HG03460 (cell line): ENCODE data around the gene GARNL3.

ENCODE experiments used
- ATAC-seq: cut with Tn5 transposase; IDR thresholded peaks from one replicate; pipeline ENCODE4 v1.9.1; 2021; ENCODE audit not compliant: unreplicated experiment

GARNL3 gene

DNA sequence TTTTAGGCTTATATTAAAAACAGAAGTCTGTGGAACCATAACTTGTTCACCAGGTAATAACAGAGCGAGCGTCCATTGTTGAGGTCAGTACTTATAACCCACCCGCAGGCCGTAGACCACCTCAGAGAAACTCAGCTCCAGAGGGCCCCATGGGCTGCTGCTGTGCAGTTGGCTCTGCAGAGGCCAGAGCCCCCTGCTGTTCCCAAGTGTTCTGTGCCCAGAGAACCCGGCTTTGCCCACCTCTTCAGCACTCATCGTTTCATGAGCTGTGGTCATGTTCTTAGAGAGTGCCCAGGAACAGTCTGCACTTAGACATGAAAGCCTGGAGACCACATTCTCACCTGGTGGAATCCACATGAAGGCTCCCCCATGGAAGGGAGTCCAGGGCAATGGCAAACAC lies 82.0 kb downstream of the GARNL3 start:
- ATAC-seq = no peak

DNA sequence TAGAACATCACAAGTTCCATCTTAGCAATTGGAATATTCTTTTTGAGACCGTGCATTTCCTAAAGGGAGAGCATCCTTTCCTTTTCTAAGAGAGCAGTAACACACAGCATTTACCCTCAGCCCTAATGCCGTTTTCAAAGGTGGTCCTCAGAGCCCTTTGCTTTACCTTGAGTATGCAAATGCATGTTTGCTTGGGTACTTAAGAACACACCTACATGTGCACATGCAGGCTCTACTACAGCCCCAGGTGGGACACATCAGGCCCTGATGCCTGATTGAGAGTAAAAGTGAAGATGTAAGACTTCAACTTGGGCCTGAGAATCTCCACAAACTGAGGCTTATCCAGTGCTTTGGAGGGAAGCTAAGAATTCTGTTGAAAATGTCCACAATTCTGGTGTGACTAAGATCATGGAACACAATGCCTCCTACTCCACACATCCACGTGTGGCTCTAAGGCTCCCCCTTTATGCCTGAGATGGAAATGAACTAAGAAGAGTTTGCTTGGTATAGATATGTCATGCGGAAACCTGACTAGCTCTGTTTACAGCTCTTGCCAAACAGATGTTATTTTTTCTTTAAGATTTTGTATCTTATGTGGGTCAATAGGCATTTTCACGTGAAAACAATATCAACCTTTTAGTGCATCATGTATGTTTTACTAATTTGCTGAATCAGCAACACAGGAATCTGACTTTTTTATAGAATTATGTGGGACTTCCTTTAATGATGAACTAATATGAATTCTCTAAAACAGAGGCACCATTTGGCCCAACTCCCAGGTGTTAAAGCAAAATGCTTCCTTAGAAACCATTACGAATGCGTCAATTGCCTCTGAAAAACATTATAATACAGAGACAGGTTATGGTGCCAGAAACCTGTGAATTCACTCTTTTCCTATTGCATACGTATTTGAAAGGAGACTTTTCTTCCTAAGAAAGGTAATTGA lies 83.5 kb downstream of the GARNL3 start:
- ATAC-seq = no peak

DNA sequence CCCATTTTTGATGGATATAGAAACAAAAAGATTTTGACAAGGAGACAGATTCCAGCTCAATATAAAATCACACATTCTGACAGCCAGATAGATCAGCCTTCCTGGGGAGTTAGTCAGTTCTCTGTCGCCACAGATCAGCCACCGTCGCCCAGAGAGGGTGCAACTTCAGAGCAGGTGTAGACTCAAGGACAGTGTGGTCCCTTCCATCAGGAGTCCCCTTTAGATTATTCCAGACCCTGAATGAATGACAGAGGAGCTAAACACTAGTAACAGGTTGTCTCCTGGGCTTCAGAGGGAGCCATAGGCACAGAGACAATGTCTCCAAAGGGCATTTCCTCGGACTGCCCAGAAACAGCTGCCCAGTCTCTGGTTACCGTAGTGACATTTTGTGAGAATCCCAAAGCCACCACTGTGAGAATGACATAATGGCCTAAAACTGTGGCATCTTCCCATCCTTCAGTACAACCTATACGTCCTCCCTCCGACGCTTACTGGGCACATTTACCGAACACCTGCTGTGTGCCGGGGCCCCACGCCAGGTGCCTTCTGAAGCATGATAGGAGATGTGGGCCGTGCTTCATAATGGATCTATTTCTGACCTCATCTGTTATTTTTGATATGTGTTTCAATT lies 85.0 kb downstream of the GARNL3 start:
- no peak for ATAC-seq

DNA sequence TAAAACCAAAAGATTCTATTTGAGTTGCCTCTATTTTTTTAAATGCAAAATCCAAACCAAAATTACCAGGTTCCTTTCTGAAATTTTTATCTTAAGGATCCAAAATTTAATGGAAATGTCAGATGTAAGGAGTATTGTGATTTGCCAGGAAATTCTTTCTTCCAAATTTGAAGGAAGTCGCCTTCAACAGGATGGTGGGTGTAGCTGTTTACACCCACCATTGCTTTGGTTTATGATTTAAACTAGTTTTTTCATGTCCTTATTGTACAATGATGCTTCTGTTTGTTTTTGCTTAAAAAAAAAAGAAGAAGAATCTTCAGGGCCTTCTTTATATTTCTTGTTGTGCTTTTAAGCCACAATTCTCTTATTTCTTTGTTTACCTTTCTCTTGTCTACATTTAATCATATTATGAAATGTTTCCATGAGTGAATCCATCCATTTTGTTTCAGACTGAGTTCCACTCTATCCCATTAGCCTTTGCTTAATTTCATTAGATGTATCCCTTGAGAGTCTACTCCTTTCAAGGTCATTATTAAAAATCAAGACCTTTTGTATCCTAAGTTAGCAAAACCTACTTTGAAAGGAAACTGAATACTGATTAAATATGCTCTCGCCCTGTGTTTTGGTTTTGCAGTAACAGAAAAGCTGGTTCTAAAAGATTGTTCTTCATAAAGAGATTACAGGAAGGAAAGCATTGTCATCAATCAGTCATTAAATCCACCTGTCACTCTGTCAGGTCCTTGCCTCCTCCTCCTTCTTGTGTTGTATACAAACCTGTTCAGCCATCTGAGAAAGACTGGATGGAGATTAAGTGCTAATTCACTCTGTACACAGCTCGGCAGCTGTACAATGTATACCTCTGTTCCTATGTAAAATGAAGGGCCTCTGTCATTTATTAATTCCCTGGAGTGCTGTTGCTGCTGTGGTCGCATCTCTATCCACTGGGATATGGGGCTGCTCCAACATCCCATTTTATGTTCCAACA lies 86.9 kb downstream of the GARNL3 start:
- no peak for ATAC-seq

DNA sequence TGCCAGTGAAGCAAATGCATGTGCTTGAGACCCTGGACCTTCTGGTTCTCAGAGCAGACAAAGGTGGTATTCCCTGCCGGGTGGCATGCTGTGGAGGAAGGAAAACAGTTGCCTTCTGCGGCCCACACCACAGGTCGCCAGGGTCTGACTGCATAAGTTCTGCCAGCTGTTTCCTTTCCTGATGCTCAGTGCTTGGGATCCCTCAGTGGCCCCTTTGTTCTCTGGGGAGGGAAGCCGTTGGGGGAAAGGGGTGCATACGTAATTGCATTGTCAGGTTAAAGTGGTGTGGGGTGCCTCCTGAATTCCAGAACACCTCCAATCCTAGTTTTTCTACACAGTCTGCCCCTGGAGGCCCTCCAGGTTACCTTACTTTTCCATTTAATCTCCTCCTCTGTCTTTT lies 89.3 kb downstream of the GARNL3 start:
- ATAC-seq = no peak

DNA sequence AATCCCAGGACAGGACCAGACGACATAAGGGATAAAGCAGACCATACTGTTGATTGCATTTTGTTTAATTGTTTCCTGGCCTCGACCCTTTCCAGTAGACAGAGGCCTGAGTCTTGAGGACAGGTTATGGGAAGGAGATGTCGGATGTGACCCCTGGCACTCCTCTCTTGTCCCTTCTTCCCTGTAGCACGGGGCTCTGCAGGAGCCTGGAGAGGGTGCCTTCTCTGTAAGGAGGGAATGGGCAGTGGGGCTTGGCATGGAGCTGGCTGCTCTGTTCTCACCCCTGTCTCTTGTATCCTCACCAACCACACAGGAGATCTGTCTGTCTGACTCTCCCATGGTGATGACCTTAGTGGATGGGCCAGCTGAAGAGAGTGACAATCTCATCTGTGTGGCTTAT lies 92.3 kb downstream of the GARNL3 start:
- no peak for ATAC-seq

DNA sequence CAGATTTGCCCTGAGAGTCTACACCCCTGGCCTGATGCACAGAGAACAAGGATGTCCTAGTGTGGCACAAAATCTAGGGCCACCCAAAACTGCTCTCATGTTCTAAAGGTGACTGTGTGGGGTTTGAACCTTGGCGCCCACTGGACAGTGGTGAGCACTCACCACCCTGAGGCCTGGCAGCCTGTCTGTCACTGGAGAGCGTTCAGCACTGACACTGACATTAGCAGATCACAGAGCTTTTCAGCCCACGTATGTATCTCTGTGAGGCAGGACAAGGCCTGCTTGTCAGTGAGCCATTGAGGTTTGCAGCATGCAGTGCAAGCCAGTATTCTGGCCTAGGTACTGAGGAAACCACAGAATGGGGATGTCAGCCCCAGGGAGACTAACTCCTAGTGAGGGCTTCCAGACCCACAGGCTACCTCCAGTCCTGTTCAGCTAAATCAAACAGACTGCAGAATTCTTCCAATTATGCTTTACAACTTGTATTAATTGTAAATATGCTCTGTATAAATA lies 93.5 kb downstream of the GARNL3 start:
- no peak for ATAC-seq

DNA sequence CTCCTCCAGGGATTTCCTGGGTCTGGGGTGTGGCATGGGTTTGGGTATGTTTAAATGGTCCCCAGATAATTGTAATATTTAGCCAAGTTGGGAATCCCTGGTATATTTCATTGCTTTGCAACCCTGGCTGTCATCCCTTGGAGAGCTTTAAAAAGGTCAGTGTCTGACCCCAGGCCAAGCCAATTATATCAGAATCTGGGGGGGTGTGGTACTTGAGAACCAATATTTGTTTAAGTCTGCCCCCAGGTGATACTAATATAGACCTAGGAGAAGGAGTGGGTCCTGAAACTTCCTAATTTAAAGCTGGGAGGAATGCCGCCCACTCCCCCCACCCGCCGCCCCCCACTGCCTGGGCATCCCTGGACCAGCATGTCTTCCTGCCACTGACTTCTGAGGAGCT lies 94.2 kb downstream of the GARNL3 start:
- ATAC-seq = no peak

DNA sequence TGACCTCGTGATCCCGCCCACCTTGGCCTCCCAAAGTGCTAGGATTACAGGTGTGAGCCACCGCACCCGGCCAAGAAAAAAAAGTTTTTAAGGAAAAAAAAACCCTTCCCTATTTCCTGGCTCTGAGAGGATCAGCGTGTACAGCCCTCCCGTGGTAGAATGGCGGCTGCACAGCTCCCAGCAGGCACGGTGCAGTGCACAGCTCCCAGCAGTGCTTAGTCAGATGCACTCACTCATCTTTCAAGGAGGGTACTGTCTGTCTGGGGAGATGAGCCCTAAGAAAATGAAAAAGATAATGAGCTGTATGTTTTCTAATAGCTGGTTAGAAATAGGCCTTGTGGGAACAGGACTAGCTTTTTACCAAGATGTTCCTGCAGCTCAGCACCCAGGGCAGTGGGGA lies 95.7 kb downstream of the GARNL3 start:
- no peak for ATAC-seq

DNA sequence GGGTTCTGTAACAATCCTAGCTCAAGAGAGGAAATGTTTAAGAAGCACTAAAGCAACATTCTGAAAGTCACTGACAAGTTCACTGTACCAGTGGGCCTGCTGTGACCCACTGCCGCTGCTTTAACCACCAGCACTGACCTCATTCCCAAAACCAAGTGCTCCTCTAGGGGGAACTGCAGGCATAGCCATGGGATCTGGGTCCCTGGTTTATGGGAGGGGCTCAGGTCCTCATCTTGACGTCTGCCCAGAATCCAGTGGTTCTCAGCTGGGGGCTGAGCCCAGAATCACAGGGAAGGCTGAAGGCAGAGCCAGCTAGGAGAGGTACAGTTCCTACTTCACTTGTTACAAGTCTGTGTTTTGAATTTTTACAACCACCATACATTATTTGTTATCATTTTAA lies 96.3 kb downstream of the GARNL3 start:
- no peak for ATAC-seq

DNA sequence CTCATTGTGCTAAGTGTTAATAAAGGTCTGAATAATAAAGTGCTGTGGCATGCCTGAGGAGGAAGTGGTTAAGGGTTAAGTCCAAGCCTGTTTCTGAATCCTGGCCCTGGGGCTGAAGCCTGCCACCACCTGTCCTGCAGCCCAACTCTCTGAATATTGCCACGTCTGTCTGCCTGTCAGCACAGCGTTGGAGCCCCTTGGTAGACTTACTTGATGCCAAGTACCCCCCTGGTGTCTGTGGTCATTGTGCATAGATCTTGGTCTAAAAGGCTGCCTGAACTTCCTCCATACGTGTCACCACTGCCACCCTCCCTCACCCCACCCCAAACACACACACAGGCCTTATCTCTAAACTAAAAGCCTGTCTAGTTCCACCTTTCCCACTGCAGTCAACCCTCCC lies 97.0 kb downstream of the GARNL3 start:
- ATAC-seq = no peak

DNA sequence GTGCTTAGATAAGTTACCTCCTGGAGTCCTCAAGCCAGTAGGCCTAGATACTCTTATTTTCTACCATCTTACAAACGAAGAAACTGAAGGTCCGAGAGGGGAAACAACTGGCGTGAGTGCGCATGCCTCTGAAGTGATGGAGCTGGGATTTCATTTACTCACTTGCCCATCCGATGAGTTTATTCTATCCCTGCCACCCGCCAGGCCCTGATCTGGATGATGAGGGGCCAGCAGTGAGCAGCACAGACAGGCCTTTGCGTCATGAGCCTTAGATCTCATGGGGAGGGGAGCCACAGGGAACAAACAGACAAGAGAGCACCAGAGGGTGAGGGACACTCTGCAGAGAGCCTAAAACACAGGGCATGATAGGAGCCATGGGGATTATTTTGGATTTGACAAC lies 98.3 kb downstream of the GARNL3 start:
- ATAC-seq = no peak

DNA sequence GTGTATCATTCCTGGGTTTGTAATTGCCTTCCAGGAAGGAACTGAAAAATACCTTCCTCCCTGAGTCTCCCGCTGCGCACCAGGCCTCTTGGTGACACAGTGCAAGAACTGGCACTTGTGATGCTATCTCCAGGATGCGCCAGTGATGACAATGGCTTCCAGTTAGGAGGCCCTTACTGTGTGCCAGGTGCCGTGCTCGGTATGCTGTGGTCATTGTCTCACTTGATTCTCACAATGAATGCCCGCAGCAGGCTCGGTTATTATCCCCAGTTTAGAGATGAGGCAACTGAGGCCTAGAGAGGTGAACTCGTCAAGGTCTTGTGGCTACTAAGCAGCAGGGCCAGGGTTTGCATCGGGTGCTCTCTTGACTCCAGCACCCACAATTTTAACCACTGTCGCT lies 100.9 kb downstream of the GARNL3 start:
- ATAC-seq = no peak

DNA sequence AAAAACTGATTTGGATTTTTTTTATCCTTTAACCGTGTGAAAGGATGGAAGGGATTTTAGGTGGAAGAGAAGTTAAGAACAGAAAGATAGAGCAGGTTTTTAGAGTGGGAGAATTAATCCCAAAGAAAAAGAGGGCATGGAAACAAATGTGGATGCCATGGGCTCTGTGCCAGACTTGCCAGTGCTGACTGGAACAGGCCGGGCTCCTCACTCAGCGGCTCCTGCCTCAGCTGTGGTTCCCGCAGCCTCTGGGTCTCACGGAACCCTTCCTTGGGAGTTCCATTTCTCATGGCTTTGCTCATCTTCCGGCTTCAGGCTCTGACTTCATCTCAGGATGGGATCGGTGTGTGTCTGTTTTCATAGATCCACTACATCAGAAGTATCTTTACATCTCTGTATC lies 102.0 kb downstream of the GARNL3 start:
- no peak for ATAC-seq

DNA sequence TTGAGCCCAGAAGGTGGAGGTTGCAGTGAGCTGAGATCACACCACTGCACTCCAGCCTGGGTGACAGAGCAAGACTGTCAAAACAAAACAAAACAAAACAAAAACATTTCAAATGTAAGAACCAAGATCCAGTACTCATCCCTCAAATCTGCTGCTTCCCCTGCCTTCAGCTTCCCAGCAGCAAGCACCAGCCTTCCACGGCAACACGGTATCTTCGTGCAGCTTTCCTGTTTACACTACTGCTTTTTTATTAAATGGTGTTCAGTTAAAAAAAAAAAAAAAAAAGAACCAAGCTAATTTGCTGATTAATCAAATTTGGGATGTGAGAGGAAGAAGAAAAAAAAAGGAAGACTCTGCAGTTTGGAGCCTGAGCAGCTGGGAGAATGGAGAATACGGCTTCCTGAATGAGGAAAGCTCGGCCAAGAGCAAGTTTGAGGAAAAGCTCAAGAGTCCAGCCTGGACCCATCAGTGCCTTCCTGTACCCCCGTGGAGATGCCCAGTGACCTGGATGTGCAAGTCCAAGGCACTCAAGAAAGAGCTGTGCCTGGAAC lies 104.4 kb downstream of the GARNL3 start:
- ATAC-seq = no peak

DNA sequence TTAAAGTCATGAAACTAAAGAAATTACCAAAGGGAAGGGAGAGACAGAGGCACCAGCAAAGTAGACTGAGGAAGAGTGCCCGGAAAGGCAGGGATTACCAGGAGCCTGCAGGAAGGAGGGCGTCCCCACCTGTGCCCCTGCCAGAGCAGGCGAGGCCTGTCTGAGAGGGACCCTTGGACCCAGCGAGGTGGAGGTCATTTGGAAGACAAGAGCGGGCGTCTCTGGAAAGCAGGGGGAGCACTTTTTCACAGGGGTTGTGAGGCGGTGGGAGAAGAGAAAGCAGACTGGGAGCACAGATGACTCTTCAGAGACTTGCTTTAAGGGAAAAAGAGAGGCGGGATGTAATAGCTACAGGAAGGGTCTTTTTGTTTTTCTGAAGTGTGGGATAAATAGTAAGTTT lies 104.9 kb downstream of the GARNL3 start:
- ATAC-seq = no peak

DNA sequence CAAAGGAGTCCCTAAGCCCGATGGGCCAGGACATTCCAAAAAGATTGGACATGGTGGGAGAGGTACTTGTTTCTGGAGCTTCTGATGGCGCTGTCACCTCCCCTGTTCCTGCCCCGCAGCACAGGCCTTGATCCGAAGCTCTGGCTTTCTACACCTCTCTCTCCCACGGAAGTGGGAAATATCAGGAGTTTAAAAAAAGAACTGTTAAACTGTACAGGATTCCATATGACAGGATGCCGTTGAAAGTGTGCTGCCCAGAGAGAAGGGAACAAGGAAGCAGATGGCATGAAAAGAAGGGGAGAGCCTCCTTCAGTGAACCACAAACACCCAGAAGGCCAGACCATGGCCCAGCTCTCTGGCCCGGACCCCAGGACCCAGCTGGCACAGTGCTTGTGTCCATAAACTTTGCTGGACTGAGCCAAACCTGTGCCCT lies 105.6 kb downstream of the GARNL3 start:
- no peak for ATAC-seq

DNA sequence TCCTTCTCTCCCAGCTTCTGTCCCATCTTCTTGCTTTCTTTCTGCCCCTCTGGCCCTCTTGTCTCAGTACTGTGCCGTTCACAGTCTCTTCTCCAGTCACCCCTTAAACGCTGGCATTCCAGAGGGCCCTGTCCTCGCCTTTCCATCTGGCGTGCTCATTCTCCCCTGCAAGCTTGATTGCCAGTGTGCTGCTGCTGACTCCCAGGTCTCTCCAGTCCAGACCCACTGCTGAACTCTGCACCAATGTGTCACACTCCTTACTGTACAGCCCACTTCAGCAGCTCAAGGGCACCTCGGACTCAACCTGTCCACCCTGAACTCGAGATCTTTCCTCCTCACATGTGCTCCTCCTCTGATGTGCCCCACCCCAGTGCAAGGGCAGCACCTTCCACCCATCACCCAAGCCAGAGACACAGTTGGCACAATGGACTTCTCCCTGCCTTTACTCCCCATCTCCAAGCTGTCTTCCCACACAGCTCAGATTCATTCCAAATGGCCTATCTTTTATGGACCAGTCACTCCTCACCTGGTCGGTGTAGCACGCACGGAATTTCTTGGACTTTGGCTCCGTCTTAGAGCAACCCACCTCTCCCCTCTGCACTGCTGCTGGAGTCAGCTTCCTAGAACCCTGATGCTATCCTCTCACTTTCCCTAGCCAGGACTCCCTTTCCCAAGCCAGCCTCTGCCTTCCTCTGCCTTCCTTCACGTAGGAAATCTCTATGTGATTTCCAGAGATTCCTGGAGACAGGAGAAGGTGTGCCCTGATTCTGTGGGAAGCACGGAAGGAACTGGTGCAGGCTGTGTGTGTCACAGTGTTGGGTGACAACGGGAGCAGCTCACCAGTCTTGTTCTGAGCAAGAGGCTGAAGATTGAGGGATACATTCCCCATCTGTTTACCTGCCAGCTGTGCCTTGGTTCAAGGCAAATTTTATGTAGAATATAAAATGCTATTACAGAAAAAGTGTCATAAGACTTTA lies 106.4 kb downstream of the GARNL3 start:
- no peak for ATAC-seq

DNA sequence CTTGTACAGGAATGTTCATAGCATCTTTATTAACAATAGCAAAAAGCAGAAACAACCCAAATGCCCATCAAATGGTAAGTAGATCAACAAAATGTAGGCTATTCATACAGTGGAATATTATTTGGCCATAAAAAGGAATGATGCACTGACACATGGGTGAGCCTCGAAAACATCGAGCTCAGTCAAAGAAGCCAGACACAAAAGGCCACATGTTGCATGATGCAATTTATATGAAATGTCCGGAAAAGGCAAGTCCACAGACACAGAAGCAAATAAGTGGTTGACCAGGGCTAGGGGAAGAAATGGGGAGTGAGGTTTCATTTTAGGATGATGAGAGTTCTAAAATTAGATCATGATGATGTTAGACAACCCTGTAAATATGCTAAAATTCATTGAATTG lies 115.9 kb downstream of the GARNL3 start:
- no peak for ATAC-seq

DNA sequence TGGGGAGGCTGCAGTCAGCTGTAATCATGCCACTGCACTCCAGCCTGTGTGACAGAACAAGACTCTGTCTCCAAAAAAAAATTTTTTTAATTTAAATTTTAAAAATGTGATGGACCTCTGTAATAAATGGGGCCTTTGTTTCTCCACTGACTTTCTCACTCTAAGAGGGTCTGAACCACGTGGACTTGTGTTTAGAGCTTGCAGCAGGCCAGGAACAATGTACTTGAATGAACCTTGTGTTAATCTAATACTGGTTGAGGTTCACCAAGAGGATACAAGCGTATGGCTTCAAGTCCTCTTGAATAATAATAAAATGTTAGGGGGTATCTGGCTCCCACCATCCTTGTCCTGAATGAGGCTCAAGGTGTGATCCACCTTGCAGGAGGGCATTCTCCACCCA lies 118.0 kb downstream of the GARNL3 start:
- ATAC-seq = no peak
